Neural progenitor cell (in vitro differentiated cells): ENCODE measurements around the gene FRA10AC1. TPM values are rescaled to one million over a fixed set of nuclear protein-coding genes. Genes with fewer than 3 reads are reported as not detected.

Source experiments
- DNase-seq: peaks from one replicate; pipeline ENCODE4 v3.0.0-alpha.2; 2016; ENCODE audit warnings: low spot score
- H2AFZ ChIP-seq: fragments of 200-600 bp; sonication (generic); replicated peaks from 2 replicates; pipeline ENCODE4 v1.6.1; 2016; ENCODE audit warnings: antibody characterized with exemption
- H3F3A ChIP-seq: fragments of 200-600 bp; sonication (generic); 2 replicates; pipeline ENCODE4 v1.6.1; 2016; ENCODE audit warnings: antibody characterized with exemption, low read depth
- H3K27ac ChIP-seq: fragments of 200-600 bp; sonication (generic); 2 replicates; pipeline ENCODE4 v1.5.1; 2016; ENCODE audit warnings: mild to moderate bottlenecking
- H3K27me3 ChIP-seq: fragments of 200-600 bp; sonication (generic); 2 replicates; pipeline ENCODE4 v1.6.1; 2016; ENCODE audit warnings: mild to moderate bottlenecking, moderate library complexity
- H3K36me3 ChIP-seq: fragments of 200-600 bp; sonication (generic); 2 replicates; pipeline ENCODE4 v1.5.1; 2016
- H3K4me1 ChIP-seq: fragments of 200-600 bp; sonication (generic); 2 replicates; pipeline ENCODE4 v1.6.1; 2016; ENCODE audit warnings: mixed run types
- H3K4me2 ChIP-seq: fragments of 200-600 bp; sonication (generic); 2 replicates; pipeline ENCODE4 v1.6.1; 2016
- H3K4me3 ChIP-seq: fragments of 200-600 bp; sonication (generic); 2 replicates; pipeline ENCODE4 v1.5.1; 2016
- H3K79me2 ChIP-seq: fragments of 200-600 bp; sonication (generic); 2 replicates; pipeline ENCODE4 v1.6.1; 2016; ENCODE audit warnings: low read depth
- H3K9ac ChIP-seq: fragments of 200-600 bp; sonication (generic); 2 replicates; pipeline ENCODE4 v1.6.1; 2016
- H3K9me3 ChIP-seq: fragments of 200-600 bp; sonication (generic); 2 replicates; pipeline ENCODE4 v1.5.1; 2016; ENCODE audit warnings: low read depth
- H4K20me1 ChIP-seq: fragments of 200-600 bp; sonication (generic); 2 replicates; pipeline ENCODE4 v1.6.1; 2016; ENCODE audit warnings: low read depth
- H3K27ac Mint-ChIP-seq: 3 replicates; pipeline ENCODE4 v1.8.0; 2021; ENCODE audit warnings: mixed read lengths
- H3K27me3 Mint-ChIP-seq: 2 replicates; pipeline ENCODE4 v1.8.0; 2022; ENCODE audit warnings: low read depth, mild to moderate bottlenecking, inconsistent platforms, moderate library complexity, mixed read lengths; ENCODE audit not compliant: insufficient read depth
- H3K36me3 Mint-ChIP-seq: 3 replicates; pipeline ENCODE4 v1.8.0; 2021; ENCODE audit warnings: mixed read lengths
- H3K4me1 Mint-ChIP-seq: 3 replicates; pipeline ENCODE4 v1.8.0; 2021; ENCODE audit warnings: mixed read lengths
- H3K4me3 Mint-ChIP-seq: 3 replicates; pipeline ENCODE4 v1.8.0; 2021; ENCODE audit warnings: mild to moderate bottlenecking, moderate library complexity, mixed read lengths
- H3K9me3 Mint-ChIP-seq: 3 replicates; pipeline ENCODE4 v1.8.0; 2020; ENCODE audit warnings: mixed read lengths
- CTCF ChIP-seq: fragments of 200-600 bp; sonication (generic); IDR thresholded peaks from 2 replicates; pipeline ENCODE4 v1.5.1; 2017; ENCODE audit warnings: antibody characterized with exemption, mild to moderate bottlenecking
- EZH2 ChIP-seq: fragments of 200-600 bp; sonication (generic); IDR thresholded peaks from 2 replicates; pipeline ENCODE4 v1.6.1; 2017; ENCODE audit warnings: antibody characterized with exemption, mild to moderate bottlenecking, moderate library complexity
- EZH2phosphoT487 ChIP-seq: fragments of 200-600 bp; sonication (generic); IDR thresholded peaks from 2 replicates; pipeline ENCODE4 v1.6.1; 2017; ENCODE audit warnings: antibody characterized with exemption
- total RNA-seq: library from RNA; depleted of rRNA; stranded (reverse); fragments of >200 nt; gene quantifications from 2 replicates; pipeline ENCODE4 v1.2.3, GENCODE V29; 2015; ENCODE audit warnings: low replicate concordance

The FRA10AC1 gene
- total RNA-seq, 1 donor from 2014 or later: 31.4 TPM

GRCh38 chr10:93718937-93719725, 16.7 kb upstream of the FRA10AC1 start:
- H3K27me3 ChIP-seq: no peaks in the 10 kb centered on the region
- H3K79me2 ChIP-seq: no peaks in the 10 kb centered on the region
- H3K27ac Mint-ChIP-seq: no peak overlapping the region
- no peak overlapping the region for H3K4me3 ChIP-seq
- H3K4me2 ChIP-seq: no peak overlapping the region
- no peaks in the 10 kb centered on the region for H3K9me3 ChIP-seq
- no peaks in the 10 kb centered on the region for H3K36me3 Mint-ChIP-seq
- H3K9ac ChIP-seq: no peak overlapping the region
- H3K27me3 Mint-ChIP-seq: no peaks in the 10 kb centered on the region
- no peaks in the 10 kb centered on the region for H3F3A ChIP-seq
- H4K20me1 ChIP-seq: no peaks in the 10 kb centered on the region
- H3K4me1 ChIP-seq: peaks cover 6% of the 10 kb centered on the region
- no peak for TF ChIP-seq EZH2
- no peak for TF ChIP-seq CTCF
- no peak for TF ChIP-seq EZH2phosphoT487
- no peak overlapping the region for H2AFZ ChIP-seq
- H3K9me3 Mint-ChIP-seq: peaks cover 4% of the 10 kb centered on the region
- no peak overlapping the region for H3K4me3 Mint-ChIP-seq
- no peaks in the 10 kb centered on the region for H3K36me3 ChIP-seq
- H3K27ac ChIP-seq: no peak overlapping the region
- peak; percentile 31 for DNase-seq
- peaks cover 9% of the 10 kb centered on the region for H3K4me1 Mint-ChIP-seq

- H3K9ac ChIP-seq: no peak overlapping the region
- peaks cover 6% of the 10 kb centered on the region for H3K4me1 ChIP-seq
- Mint-ChIP-seq H3K9me3 (peaks cover 9% of the 10 kb centered on the region), H3K27ac (no peak overlapping the region), H3K4me1 (peaks cover 9% of the 10 kb centered on the region), H3K4me3 (no peak overlapping the region), H3K27me3 (peaks cover 7% of the 10 kb centered on the region), H3K36me3 (peaks cover 7% of the 10 kb centered on the region)
- no peaks in the 10 kb centered on the region for H3K9me3 ChIP-seq
- TF ChIP-seq EZH2 (no peak), EZH2phosphoT487 (no peak), CTCF (no peak)
- no peak overlapping the region for H3K4me3 ChIP-seq
- no peak for DNase-seq
- H2AFZ ChIP-seq: no peak overlapping the region
- no peaks in the 10 kb centered on the region for H4K20me1 ChIP-seq
- no peak overlapping the region for H3K4me2 ChIP-seq
- H3F3A ChIP-seq: no peaks in the 10 kb centered on the region
- no peaks in the 10 kb centered on the region for H3K36me3 ChIP-seq
- H3K79me2 ChIP-seq: no peaks in the 10 kb centered on the region
- H3K27ac ChIP-seq: no peak overlapping the region
- no peaks in the 10 kb centered on the region for H3K27me3 ChIP-seq
These were observed 14.4 kb upstream of the FRA10AC1 start for GRCh38 chr10:93716766-93717165.

- Mint-ChIP-seq H3K36me3 (peaks cover 7% of the 10 kb centered on the region), H3K4me3 (no peak overlapping the region), H3K4me1 (peaks cover 9% of the 10 kb centered on the region), H3K27me3 (peaks cover 7% of the 10 kb centered on the region), H3K27ac (no peak overlapping the region), H3K9me3 (peaks cover 9% of the 10 kb centered on the region)
- H3K27ac ChIP-seq: no peak overlapping the region
- no peak overlapping the region for H3K9ac ChIP-seq
- no peak for DNase-seq
- no peak overlapping the region for H3K4me3 ChIP-seq
- H3F3A ChIP-seq: no peaks in the 10 kb centered on the region
- no peaks in the 10 kb centered on the region for H3K79me2 ChIP-seq
- no peak overlapping the region for H2AFZ ChIP-seq
- no peaks in the 10 kb centered on the region for H3K27me3 ChIP-seq
- H3K4me2 ChIP-seq: no peak overlapping the region
- no peak for TF ChIP-seq CTCF
- TF ChIP-seq EZH2phosphoT487: no peak
- no peak for TF ChIP-seq EZH2
- no peaks in the 10 kb centered on the region for H3K9me3 ChIP-seq
- peaks cover 6% of the 10 kb centered on the region for H3K4me1 ChIP-seq
- no peaks in the 10 kb centered on the region for H3K36me3 ChIP-seq
- H4K20me1 ChIP-seq: no peaks in the 10 kb centered on the region
These were observed 13.0 kb upstream of the FRA10AC1 start for GRCh38 chr10:93715345-93715744.
